ENCODE results near the gene NT5C2. TPM values are rescaled to one million over a fixed set of nuclear protein-coding genes. Genes with fewer than 3 reads are reported as not detected.

NT5C2 gene
- total and polyA plus RNA-seq, 8 donors, result 19.4 to 45.0 (median 26.4) TPM

DNA sequence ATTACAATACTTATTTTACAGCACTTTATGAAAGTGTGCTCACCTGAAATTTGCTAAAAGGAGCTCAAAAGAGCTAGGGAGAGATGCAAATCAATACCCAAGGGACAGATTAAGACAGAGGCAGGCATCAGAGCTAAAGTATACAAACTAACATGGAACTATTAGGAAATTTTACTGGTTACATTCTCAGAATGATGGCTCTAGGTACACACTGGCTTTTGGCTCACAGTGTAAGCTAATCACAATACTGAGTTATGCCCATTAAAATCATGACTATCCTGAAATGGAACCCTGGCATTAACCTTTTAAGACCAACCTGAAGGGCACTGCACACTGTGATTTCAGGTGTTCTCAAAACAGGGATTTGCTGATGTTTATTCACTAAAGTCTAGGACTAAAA lies 98.1 kb downstream of the NT5C2 start:
- Histone ChIP-seq H3K27ac (no peak overlapping the region), H3K4me1 (no peaks in the 10 kb centered on the region), H3K27me3 (no peaks in the 10 kb centered on the region), H3K36me3 (peaks cover 0 to 65% (median 25%) of the 10 kb centered on the region in 3 donors), H3K9me3 (no peaks in the 10 kb centered on the region), H3K4me3 (no peak overlapping the region)
- intact Hi-C loops (cut with DNase I), result no loop called here
- ATAC-seq (no peak), FAIRE-seq (no peak), DNase-seq (no peak)
- TF ChIP-seq, protein P1, sequence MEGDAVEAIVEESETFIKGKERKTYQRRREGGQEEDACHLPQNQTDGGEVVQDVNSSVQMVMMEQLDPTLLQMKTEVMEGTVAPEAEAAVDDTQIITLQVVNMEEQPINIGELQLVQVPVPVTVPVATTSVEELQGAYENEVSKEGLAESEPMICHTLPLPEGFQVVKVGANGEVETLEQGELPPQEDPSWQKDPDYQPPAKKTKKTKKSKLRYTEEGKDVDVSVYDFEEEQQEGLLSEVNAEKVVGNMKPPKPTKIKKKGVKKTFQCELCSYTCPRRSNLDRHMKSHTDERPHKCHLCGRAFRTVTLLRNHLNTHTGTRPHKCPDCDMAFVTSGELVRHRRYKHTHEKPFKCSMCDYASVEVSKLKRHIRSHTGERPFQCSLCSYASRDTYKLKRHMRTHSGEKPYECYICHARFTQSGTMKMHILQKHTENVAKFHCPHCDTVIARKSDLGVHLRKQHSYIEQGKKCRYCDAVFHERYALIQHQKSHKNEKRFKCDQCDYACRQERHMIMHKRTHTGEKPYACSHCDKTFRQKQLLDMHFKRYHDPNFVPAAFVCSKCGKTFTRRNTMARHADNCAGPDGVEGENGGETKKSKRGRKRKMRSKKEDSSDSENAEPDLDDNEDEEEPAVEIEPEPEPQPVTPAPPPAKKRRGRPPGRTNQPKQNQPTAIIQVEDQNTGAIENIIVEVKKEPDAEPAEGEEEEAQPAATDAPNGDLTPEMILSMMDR (IDR thresholded peaks at IDR 0.05), result no peak

DNA sequence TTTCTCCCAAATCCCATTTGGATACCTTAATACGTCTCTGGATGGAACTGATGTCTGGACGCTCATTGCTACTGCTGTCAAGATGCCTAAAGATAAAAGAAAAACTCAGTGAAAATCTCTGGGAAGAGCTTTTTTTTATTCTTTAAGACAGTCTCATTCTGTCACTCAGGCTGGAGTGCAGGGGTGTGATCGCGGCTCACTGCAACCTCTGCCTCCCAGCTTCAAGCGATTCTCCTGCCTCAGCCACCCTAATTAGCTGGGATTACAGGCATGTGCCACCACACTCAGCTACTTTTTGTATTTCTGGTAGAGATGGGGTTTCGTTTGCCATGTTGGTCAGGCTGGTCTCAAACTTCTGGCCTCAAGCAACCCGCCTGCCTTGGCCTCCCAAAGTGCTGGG lies 102.2 kb downstream of the NT5C2 start:
- TF ChIP-seq, protein P1 (IDR thresholded peaks at IDR 0.05), result no peak
- Histone ChIP-seq H3K4me3 (no peak overlapping the region), H3K27me3 (no peaks in the 10 kb centered on the region), H3K4me1 (no peaks in the 10 kb centered on the region), H3K27ac (no peak overlapping the region), H3K9me3 (no peaks in the 10 kb centered on the region), H3K36me3 (peaks cover 0 to 65% (median 34%) of the 10 kb centered on the region in 3 donors)
- ATAC-seq, result no peak
- intact Hi-C loops (cut with DNase I), result no loop called here
- no peak for FAIRE-seq
- 96 to 97% methylated on average over 7 of the region's 7 CpGs for WGBS, 2 donors
- no peak for DNase-seq

DNA sequence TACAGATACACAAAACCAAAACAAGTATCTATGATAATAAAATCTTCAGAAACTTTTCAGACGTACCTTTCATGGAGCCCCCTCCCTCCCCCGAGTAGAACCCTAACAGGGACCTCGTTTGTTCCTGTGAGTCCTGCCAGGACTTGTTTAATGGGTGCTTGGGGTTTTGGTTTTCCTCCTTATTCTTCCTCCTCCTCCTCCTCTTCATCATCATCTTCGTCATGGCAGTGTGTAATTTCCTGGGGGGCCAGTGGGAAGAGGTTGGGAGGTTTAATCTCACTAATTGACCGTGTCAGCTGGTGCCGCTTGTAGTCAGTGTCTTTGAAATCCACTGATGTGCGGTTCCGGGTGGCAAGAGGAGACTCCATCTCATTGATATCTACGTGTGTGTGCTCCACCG lies 103.6 kb downstream of the NT5C2 start:
- TF ChIP-seq, protein P1 (IDR thresholded peaks at IDR 0.05), result no peak
- no peaks in the 10 kb centered on the region for H3K9me3 ChIP-seq
- peaks cover 0 to 68% (median 34%) of the 10 kb centered on the region in 3 donors for H3K36me3 ChIP-seq
- FAIRE-seq (no peak), ATAC-seq (no peak), DNase-seq (no peak)
- intact Hi-C loops (cut with DNase I), result loop anchor here in 1 of 3 donors (10.0 kb wide), 1 partner anchor 145 kb away; no protein-coding TSS in a partner anchor
- H3K27me3 ChIP-seq, result no peaks in the 10 kb centered on the region
- no peak overlapping the region for H3K4me3 ChIP-seq
- WGBS, 2 donors, result 82 to 89% methylated on average over 10 of the region's 10 CpGs
- H3K4me1 ChIP-seq, result no peaks in the 10 kb centered on the region
- H3K27ac ChIP-seq, result no peak overlapping the region

DNA sequence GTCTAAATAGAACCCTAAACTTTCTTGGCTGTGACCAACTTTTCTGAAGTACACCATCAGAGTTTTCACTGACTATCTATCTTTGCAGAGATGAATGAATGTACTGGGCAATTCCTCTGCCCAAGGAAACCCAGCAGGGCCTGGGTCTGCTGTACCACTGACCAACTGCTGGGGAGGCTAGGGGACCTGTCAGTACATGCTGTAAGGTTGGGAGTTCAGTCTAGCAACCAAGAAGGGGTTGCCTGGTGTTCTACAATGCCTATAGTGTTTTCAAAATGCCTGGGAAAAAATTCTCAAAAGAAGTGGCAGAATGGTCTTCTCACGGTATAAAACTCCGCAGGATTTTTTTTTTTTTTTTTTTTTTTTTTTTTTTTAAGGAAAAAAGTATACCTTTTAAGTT lies 106.3 kb downstream of the NT5C2 start:
- no peak for FAIRE-seq
- DNase-seq, result no peak
- Histone ChIP-seq H3K36me3 (peaks cover 0 to 43% (median 17%) of the 10 kb centered on the region in 3 donors), H3K27ac (no peak overlapping the region), H3K4me3 (no peak overlapping the region), H3K4me1 (no peaks in the 10 kb centered on the region), H3K9me3 (no peaks in the 10 kb centered on the region), H3K27me3 (no peaks in the 10 kb centered on the region)
- WGBS, 2 donors, result 98 to 100% methylated on average over 2 of the region's 2 CpGs
- no peak for ATAC-seq
- intact Hi-C loops (cut with DNase I), result loop anchor here in 1 of 3 donors (10.0 kb wide), 1 partner anchor 148 kb away; no protein-coding TSS in a partner anchor
- TF ChIP-seq, protein P1 (IDR thresholded peaks at IDR 0.05), result no peak

DNA sequence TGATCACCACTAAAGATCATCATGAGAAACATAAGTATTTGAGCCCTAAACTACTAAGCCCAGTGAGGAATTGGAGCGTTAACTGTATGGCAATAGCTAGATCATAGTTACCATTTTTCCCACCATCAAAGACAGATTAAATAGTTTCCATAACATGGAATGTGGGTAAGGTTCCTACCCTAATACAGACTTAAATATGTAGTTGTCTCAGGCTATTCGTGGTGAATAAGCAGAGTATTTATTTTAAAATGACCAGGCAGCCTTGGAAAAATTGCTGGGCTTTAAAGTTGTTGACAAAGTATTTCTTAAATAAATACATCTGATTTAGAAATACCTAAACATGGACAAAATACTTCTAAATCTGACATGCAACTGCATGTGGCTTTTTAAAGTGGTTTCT lies 106.8 kb downstream of the NT5C2 start:
- H3K4me1 ChIP-seq, result no peaks in the 10 kb centered on the region
- H3K4me3 ChIP-seq, result no peak overlapping the region
- no peaks in the 10 kb centered on the region for H3K27me3 ChIP-seq
- 73 to 84% methylated on average over 2 of the region's 2 CpGs for WGBS, 2 donors
- no peak overlapping the region for H3K27ac ChIP-seq
- no peak for FAIRE-seq
- peaks cover 0 to 38% (median 14%) of the 10 kb centered on the region in 3 donors for H3K36me3 ChIP-seq
- ATAC-seq, result no peak
- intact Hi-C loops (cut with DNase I), result loop anchor here in 1 of 3 donors (10.0 kb wide), 1 partner anchor 149 kb away; no protein-coding TSS in a partner anchor
- DNase-seq, result no peak
- TF ChIP-seq, protein P1 (IDR thresholded peaks at IDR 0.05), result no peak
- H3K9me3 ChIP-seq, result no peaks in the 10 kb centered on the region

Data from pancreas (tissue), 10 donors.